K562 (cell line): ENCODE data around the gene FSTL4. TPM values are rescaled to one million over a fixed set of nuclear protein-coding genes. Genes with fewer than 3 reads are reported as not detected.

Source experiments
- CBX8 ChIP-seq: fragments of 200-600 bp; sonication (generic); IDR thresholded peaks from 2 replicates; pipeline ENCODE4 v1.6.1; 2012; ENCODE audit warnings: borderline replicate concordance, mixed run types, low read depth, mild to moderate bottlenecking, moderate library complexity, mixed read lengths, low read length, control low read depth, inconsistent platforms; ENCODE audit not compliant: poor library complexity, severe bottlenecking; ENCODE audit errors: extremely low read depth
- E2F3 ChIP-seq: fragments of 250-450 bp; sonication (Bioruptor Pico); IDR thresholded peaks from 2 replicates; pipeline ENCODE4 v1.4.0; 2020; ENCODE audit warnings: mild to moderate bottlenecking
- ESRRB ChIP-seq: fragments of 250-450 bp; sonication (Bioruptor Pico); IDR thresholded peaks from 2 replicates; pipeline ENCODE4 v1.5.0; 2020; ENCODE audit warnings: mild to moderate bottlenecking, moderate library complexity, borderline replicate concordance
- SIRT6 ChIP-seq: IDR thresholded peaks from one replicate; pipeline ENCODE4 v1.6.1; 2012; ENCODE audit warnings: low read depth, mild to moderate bottlenecking, control low read depth, inconsistent platforms, low read length, moderate library complexity
- ZNF318 ChIP-seq, 2 experiments: fragments of 450-650 bp; IDR thresholded peaks; 2 replicates each; pipeline ENCODE4 v1.6.1; 2016; ENCODE audit warnings: mild to moderate bottlenecking in 2 of 2, borderline replicate concordance in 1 of 2, low read depth in 1 of 2, moderate library complexity in 1 of 2
- polyA plus RNA-seq, 8 experiments: library from polyadenylated mRNA; depleted of rRNA in 4 of 8; stranded (reverse) in 5 of 8; unstranded in 3 of 8; fragments of >200 nt; fragmentation: Nextera tagmentation in 2 of 8; fragmentation: Illumina TruSeq in 1 of 8; extraction: Ambion mirVana in 2 of 8; extraction: Trizol in 1 of 8; gene quantifications; 2 replicates each; pipeline versions ENCODE4 v1.2.1 to v1.2.3, GENCODE V29; 2011 to 2014; ENCODE audit warnings: inconsistent platforms in 1 of 8, missing spikeins in 1 of 8
- total RNA-seq, 7 experiments: library from RNA; depleted of rRNA in 6 of 7; stranded (reverse); fragments of >200 nt in 6 of 7; fragmentation: Illumina TruSeq in 2 of 7; extraction: Trizol in 2 of 7; gene quantifications; 2 replicates each; pipeline versions ENCODE4 v1.2.1 to v1.2.3, GENCODE V29; 2011 to 2021; ENCODE audit warnings: low replicate concordance in 1 of 7

Gene FSTL4
- total and polyA plus RNA-seq, 9 of the 15 experiments (the other 6 are each of a cell fraction or from before 2014, with no cell fraction given): 0.08 to 0.18 (median 0.10) TPM; not detected in 5

GRCh38 chr5:133449181-133449580 is 163.2 kb downstream of the FSTL4 start (continued):
- TF ChIP-seq CBX8 (no peak), SIRT6 (no peak), ESRRB (CRISPR knock-in tag) (no peak), E2F3 (CRISPR knock-in tag) (no peak), ZNF318 (IDR thresholded peaks at IDR 0.05; ENCODE audit: borderline replicate concordance in 1 of 2, low read depth in 1 of 2) (no peak)
- TF ChIP-seq, all 486 proteins: peak for 0
